HepG2 (cell line): ENCODE data around the gene SRSF1. TPM values are rescaled to one million over a fixed set of nuclear protein-coding genes. Genes with fewer than 3 reads are reported as not detected.

Experiments
- ATAC-seq: fragments of 200-7000 bp; cut with Tn5 transposase; 3 replicates; pipeline ENCODE4 v1.9.1; 2020; ENCODE audit warnings: mild to moderate bottlenecking, moderate library complexity
- BruUV-seq: library from RNA; stranded (reverse); fragments of 400-500 nt; replicated peaks from 2 replicates; lab custom pipeline; 2021; lab: Mats Ljungman, UMichigan
- CTCF ChIA-PET: fragments of 300-600 bp; formaldehyde crosslinking; extraction: SDS; loops from one replicate; lab custom pipeline; 2021; ENCODE audit warnings: low total read pairs, inconsistent platforms, low intra/inter-chr PET ratio; lab: Yijun Ruan, JAX
- POLR2A ChIA-PET: fragments of 350-600 bp; sonication (Branson Sonifier 250); formaldehyde crosslinking; loops from one replicate; lab custom pipeline; 2020; ENCODE audit warnings: antibody characterized with exemption, inconsistent platforms; lab: Yijun Ruan, JAX
- DNase-seq: peaks from one replicate; pipeline ENCODE4 v3.0.0-alpha.2; 2015; ENCODE audit warnings: low spot score
- FAIRE-seq: peaks from 3 replicates; lab custom pipeline; 2011; peaks lifted over from hg19 to GRCh38; lab: Jason Lieb, UNC
- H2AFZ ChIP-seq: one replicate; pipeline ENCODE4 v1.6.1; 2011; ENCODE audit warnings: low read length, inconsistent platforms
- H3K27ac ChIP-seq: fragments of 300-600 bp; 3 replicates; pipeline ENCODE4 v1.8.0; 2011; ENCODE audit warnings: mixed run types, mild to moderate bottlenecking, mixed read lengths, low read length, inconsistent platforms; ENCODE audit not compliant: insufficient read depth; ENCODE audit errors: extremely low read length
- H3K27me3 ChIP-seq, 2 experiments: fragments of 200-600 bp in 1 of 2; 2 replicates in 1 of 2; 3 replicates in 1 of 2; pipeline versions ENCODE4 v1.6.0 to v1.8.0; 2011; ENCODE audit warnings: low read length in 2 of 2, mild to moderate bottlenecking in 2 of 2, moderate library complexity in 2 of 2, inconsistent platforms in 1 of 2; ENCODE audit not compliant: insufficient read depth in 2 of 2, control insufficient read depth in 1 of 2
- H3K36me3 ChIP-seq, 2 experiments: fragments of 200-600 bp in 1 of 2; replicated peaks in 1 of 2; 2 replicates in 1 of 2; 3 replicates in 1 of 2; pipeline versions ENCODE4 v1.5.1 to v1.8.0; 2011; ENCODE audit warnings: low read length in 2 of 2, inconsistent platforms in 1 of 2; ENCODE audit not compliant: insufficient read depth in 2 of 2, control insufficient read depth in 1 of 2
- H3K4me1 ChIP-seq: 2 replicates; pipeline ENCODE4 v1.5.1; 2012; ENCODE audit warnings: low read length, inconsistent platforms; ENCODE audit not compliant: insufficient read depth
- H3K4me2 ChIP-seq: 2 replicates; pipeline ENCODE4 v1.6.0; 2011; ENCODE audit warnings: low read depth, low read length, inconsistent platforms
- H3K4me3 ChIP-seq, 3 experiments: fragments of 200-600 bp in 1 of 3; sonication (generic), shearing (Covaris generic) in 1 of 3; replicated peaks in 1 of 3; 2 replicates each; pipeline ENCODE4 v1.5.1; 2011 to 2016; ENCODE audit warnings: low read length in 3 of 3, inconsistent platforms in 2 of 3, low read depth in 2 of 3, mild to moderate bottlenecking in 2 of 3, control low read depth in 1 of 3, mixed read lengths in 1 of 3; ENCODE audit not compliant: insufficient read depth in 1 of 3
- H3K79me2 ChIP-seq: one replicate; pipeline ENCODE4 v1.6.1; 2011; ENCODE audit warnings: low read length, inconsistent platforms; ENCODE audit not compliant: insufficient read depth
- H3K9ac ChIP-seq: 2 replicates; pipeline ENCODE4 v1.6.0; 2011; ENCODE audit warnings: mild to moderate bottlenecking, low read depth, low read length, inconsistent platforms; ENCODE audit not compliant: insufficient read depth
- H3K9me3 ChIP-seq: 2 replicates; pipeline ENCODE4 v1.5.1; 2012; ENCODE audit warnings: mild to moderate bottlenecking, low read length
- H4K20me1 ChIP-seq: 2 replicates; pipeline ENCODE4 v1.6.0; 2011; ENCODE audit warnings: inconsistent platforms, mild to moderate bottlenecking, low read length, moderate library complexity; ENCODE audit not compliant: insufficient read depth
- EZH2 ChIP-seq: conservative IDR thresholded peaks from 2 replicates; pipeline ENCODE4 v1.6.1; 2012; ENCODE audit warnings: mild to moderate bottlenecking, low read depth, low read length, moderate library complexity
- MXI1 ChIP-seq: IDR thresholded peaks from 3 replicates; pipeline ENCODE4 v1.6.1; 2012; ENCODE audit warnings: low read depth, low read length, inconsistent platforms, borderline replicate concordance
- NFATC3 ChIP-seq: sonication (generic); formaldehyde crosslinking; IDR thresholded peaks from 2 replicates; pipeline ENCODE4 v1.5.1; 2020; ENCODE audit warnings: mild to moderate bottlenecking, missing genetic modification reagents
- RORA ChIP-seq: sonication (generic); formaldehyde crosslinking; IDR thresholded peaks from 2 replicates; pipeline ENCODE4 v1.5.0; 2020; ENCODE audit warnings: mild to moderate bottlenecking, missing genetic modification reagents, moderate library complexity
- SKI ChIP-seq: fragments of 450-650 bp; IDR thresholded peaks from one replicate; pipeline ENCODE4 v1.6.1; 2018; ENCODE audit warnings: mild to moderate bottlenecking; ENCODE audit not compliant: partially characterized antibody
- SMAD1 ChIP-seq: sonication (generic); formaldehyde crosslinking; IDR thresholded peaks from 2 replicates; pipeline ENCODE4 v1.4.0; 2020; ENCODE audit warnings: missing genetic modification reagents, low read depth, mild to moderate bottlenecking, borderline replicate concordance
- SP4 ChIP-seq: sonication (generic); formaldehyde crosslinking; IDR thresholded peaks from 2 replicates; pipeline ENCODE4 v1.8.1; 2023; ENCODE audit warnings: mild to moderate bottlenecking, missing genetic modification reagents
- TCF7L2 ChIP-seq: IDR thresholded peaks from 2 replicates; pipeline ENCODE4 v1.6.1; 2011; ENCODE audit warnings: mild to moderate bottlenecking, low read depth, low read length, moderate library complexity
- THYN1 ChIP-seq: sonication (generic); formaldehyde crosslinking; IDR thresholded peaks from 2 replicates; pipeline ENCODE4 v1.8.1; 2023; ENCODE audit warnings: low read depth, mild to moderate bottlenecking, moderate library complexity, missing genetic modification reagents, borderline replicate concordance
- TRIM24 ChIP-seq: sonication (generic); formaldehyde crosslinking; IDR thresholded peaks from 2 replicates; pipeline ENCODE4 v1.8.0; 2022; ENCODE audit warnings: mild to moderate bottlenecking, missing genetic modification reagents
- ZBTB21 ChIP-seq: sonication (generic); formaldehyde crosslinking; IDR thresholded peaks from 2 replicates; pipeline ENCODE4 v1.4.0; 2020; ENCODE audit warnings: missing genetic modification reagents
- ZBTB38 ChIP-seq: sonication (generic); formaldehyde crosslinking; IDR thresholded peaks from 2 replicates; pipeline ENCODE4 v1.5.1; 2020; ENCODE audit warnings: mild to moderate bottlenecking, missing genetic modification reagents
- ZNF326 ChIP-seq: sonication (generic); formaldehyde crosslinking; IDR thresholded peaks from 2 replicates; pipeline ENCODE4 v1.4.0; 2020; ENCODE audit warnings: missing genetic modification reagents, borderline replicate concordance
- ZNF33A ChIP-seq: sonication (generic); formaldehyde crosslinking; IDR thresholded peaks from 2 replicates; pipeline ENCODE4 v1.5.1; 2020; ENCODE audit warnings: missing genetic modification reagents, mild to moderate bottlenecking, moderate library complexity, borderline replicate concordance
- WGBS: methylation state at CpG from one replicate; pipeline ENCODE4 v1.1.6; 2017; ENCODE audit warnings: low lambda C conversion rate; 5-methylcytosine and 5-hydroxymethylcytosine counted together
- in situ Hi-C: cut with HindIII; loops from 2 replicates; pipeline ENCODE4 v1.10.0; 2017; ENCODE audit warnings: low pct_unique_long_range_greater_than_20kb; ENCODE audit not compliant: extremely low pct_ligation_motif_present
- intact Hi-C: fragments of 100-400 bp; cut with micrococcal nuclease; formaldehyde crosslinking; loops from one replicate; pipeline ENCODE4 v1.10.0; 2022; ENCODE audit not compliant: unreplicated experiment
- polyA plus RNA-seq, 8 experiments: library from polyadenylated mRNA; depleted of rRNA in 3 of 8; stranded (reverse) in 7 of 8; unstranded in 1 of 8; fragments of >200 nt; fragmentation: Illumina TruSeq in 4 of 8; extraction: Trizol in 4 of 8; gene quantifications; 2 replicates each; pipeline versions ENCODE4 v1.2.1 to v1.2.3, GENCODE V29; 2011 to 2016; ENCODE audit warnings: low read depth in 4 of 8, missing spikeins in 1 of 8, mixed read lengths in 1 of 8; ENCODE audit not compliant: insufficient read depth in 1 of 8
- total RNA-seq, 5 experiments: library from RNA; depleted of rRNA; stranded (reverse); fragments of >200 nt; fragmentation: Illumina TruSeq; extraction: Trizol; gene quantifications; 2 replicates each; pipeline ENCODE4 v1.2.3, GENCODE V29; 2016; ENCODE audit warnings: low read depth in 1 of 5
- TF ChIP-seq, protein P1 (sequence below): sonication (generic); formaldehyde crosslinking; IDR thresholded peaks from 2 replicates; pipeline ENCODE4 v1.4.0; 2020; ENCODE audit warnings: mild to moderate bottlenecking, missing genetic modification reagents
- TF ChIP-seq, protein P2 (sequence below): sonication (generic); formaldehyde crosslinking; IDR thresholded peaks from 2 replicates; pipeline ENCODE4 v1.5.1; 2020; ENCODE audit warnings: mild to moderate bottlenecking, missing genetic modification reagents, borderline replicate concordance
- TF ChIP-seq, protein P3 (sequence below): sonication (generic); formaldehyde crosslinking; IDR thresholded peaks from 2 replicates; pipeline ENCODE4 v1.4.0; 2020; ENCODE audit warnings: low read depth, mild to moderate bottlenecking, missing genetic modification reagents

The SRSF1 gene
- total and polyA plus RNA-seq, 2 of the 13 experiments (the other 11 are each of a cell fraction or from before 2014, with no cell fraction given), result 142 to 445 TPM

DNA sequence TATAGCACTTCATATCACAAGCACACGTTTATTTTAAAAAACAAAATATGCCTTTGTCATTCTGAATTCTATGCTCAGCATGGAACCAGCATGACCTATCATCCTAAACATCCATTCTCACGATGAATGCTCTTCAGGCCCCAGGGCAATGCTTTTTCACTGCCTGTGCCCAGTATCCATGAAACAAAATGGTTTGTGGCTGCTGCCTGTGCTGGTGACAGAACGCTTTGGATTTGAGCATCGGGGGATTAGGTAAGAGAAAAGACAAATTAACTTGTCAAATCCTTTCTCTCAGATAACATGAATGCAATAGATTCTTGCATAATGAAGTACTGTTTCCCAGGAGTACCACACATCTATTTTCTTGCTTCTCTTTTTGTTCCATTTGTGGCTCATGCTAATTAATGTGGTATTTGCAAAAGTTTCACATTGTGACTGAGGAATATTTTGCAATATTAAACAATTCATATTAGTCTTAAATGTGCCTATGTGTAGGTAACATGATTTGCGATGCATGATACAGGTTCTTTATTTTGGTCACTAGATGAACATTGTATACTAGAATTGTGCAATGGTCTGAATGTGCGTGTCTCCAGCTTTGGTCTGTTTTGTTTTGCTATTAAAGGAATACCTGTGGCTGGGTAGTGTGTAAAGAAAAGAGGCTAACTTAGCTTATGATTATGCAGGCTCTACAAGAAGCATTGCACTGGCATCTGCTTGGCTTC is 25.8 kb upstream of the SRSF1 start:
- Histone ChIP-seq H3K36me3 (no peaks in the 10 kb centered on the region), H3K27ac (no peak overlapping the region), H3K4me2 (no peak overlapping the region), H3K4me3 (no peak overlapping the region), H3K27me3 (peaks cover 1 to 6% of the 10 kb centered on the region in 2 experiments; a peak in 2 of 5 replicates), H3K9ac (no peak overlapping the region), H3K79me2 (no peaks in the 10 kb centered on the region), H4K20me1 (no peaks in the 10 kb centered on the region), H3K9me3 (no peaks in the 10 kb centered on the region), H2AFZ (no peak overlapping the region), H3K4me1 (no peaks in the 10 kb centered on the region)
- no peak for FAIRE-seq
- in situ Hi-C loops, result loop anchor here (25.0 kb wide), 1 partner anchor 429 kb away; no protein-coding TSS in a partner anchor
- CTCF ChIA-PET, result no interaction called here
- no TSS peak for BruUV-seq
- ATAC-seq, result no peak
- intact Hi-C loops, result no loop called here
- POLR2A ChIA-PET, result interaction anchor here (0.6 kb wide), 1 partner anchor 25 kb away, joined by 3 read pairs; the partner anchor contains the start of gene SRSF1
- DNase-seq, result no peak
- WGBS, result 22% methylated on average over 6 of the region's 6 CpGs
- TF ChIP-seq SKI (no peak), NFATC3 (CRISPR knock-in tag) (no peak), TCF7L2 (no peak), ZBTB38 (CRISPR knock-in tag) (no peak), TRIM24 (CRISPR knock-in tag) (no peak), ZBTB21 (no peak), EZH2 (no peak), THYN1 (no peak), RORA (CRISPR knock-in tag) (no peak), ZNF326 (CRISPR knock-in tag) (no peak), SMAD1 (CRISPR knock-in tag) (no peak), SP4 (CRISPR knock-in tag) (no peak), MXI1 (no peak), ZNF33A (no peak)
- TF ChIP-seq, protein P1, sequence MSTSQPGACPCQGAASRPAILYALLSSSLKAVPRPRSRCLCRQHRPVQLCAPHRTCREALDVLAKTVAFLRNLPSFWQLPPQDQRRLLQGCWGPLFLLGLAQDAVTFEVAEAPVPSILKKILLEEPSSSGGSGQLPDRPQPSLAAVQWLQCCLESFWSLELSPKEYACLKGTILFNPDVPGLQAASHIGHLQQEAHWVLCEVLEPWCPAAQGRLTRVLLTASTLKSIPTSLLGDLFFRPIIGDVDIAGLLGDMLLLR (CRISPR knock-in tag), result no peak
- TF ChIP-seq, protein P2, sequence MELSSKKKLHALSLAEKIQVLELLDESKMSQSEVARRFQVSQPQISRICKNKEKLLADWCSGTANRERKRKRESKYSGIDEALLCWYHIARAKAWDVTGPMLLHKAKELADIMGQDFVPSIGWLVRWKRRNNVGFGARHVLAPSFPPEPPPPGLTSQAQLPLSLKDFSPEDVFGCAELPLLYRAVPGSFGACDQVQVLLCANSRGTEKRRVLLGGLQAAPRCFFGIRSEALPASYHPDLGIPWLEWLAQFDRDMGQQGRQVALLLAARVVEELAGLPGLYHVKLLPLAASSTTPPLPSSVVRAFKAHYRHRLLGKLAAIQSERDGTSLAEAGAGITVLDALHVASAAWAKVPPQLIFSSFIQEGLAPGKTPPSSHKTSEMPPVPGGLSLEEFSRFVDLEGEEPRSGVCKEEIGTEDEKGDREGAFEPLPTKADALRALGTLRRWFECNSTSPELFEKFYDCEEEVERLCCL (CRISPR knock-in tag), result no peak
- TF ChIP-seq, protein P3, sequence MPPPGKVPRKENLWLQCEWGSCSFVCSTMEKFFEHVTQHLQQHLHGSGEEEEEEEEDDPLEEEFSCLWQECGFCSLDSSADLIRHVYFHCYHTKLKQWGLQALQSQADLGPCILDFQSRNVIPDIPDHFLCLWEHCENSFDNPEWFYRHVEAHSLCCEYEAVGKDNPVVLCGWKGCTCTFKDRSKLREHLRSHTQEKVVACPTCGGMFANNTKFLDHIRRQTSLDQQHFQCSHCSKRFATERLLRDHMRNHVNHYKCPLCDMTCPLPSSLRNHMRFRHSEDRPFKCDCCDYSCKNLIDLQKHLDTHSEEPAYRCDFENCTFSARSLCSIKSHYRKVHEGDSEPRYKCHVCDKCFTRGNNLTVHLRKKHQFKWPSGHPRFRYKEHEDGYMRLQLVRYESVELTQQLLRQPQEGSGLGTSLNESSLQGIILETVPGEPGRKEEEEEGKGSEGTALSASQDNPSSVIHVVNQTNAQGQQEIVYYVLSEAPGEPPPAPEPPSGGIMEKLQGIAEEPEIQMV, result no peak
